CD14-positive monocyte (primary cell): ENCODE measurements around the gene RIN2. TPM values are rescaled to one million over a fixed set of nuclear protein-coding genes. Genes with fewer than 3 reads are reported as not detected.

Experiments used
- DNase-seq, 3 donors: peaks; one replicate each; pipeline ENCODE4 v3.0.0-alpha.2; 2011 to 2022
- H2AFZ ChIP-seq: 2 replicates; pipeline ENCODE4 v1.6.0; 2012; ENCODE audit warnings: mild to moderate bottlenecking, low read depth, low read length, inconsistent platforms; ENCODE audit not compliant: insufficient read depth, poor library complexity, severe bottlenecking
- H3K27ac ChIP-seq, 2 donors: 1 replicate in 1 of 2; 2 replicates in 1 of 2; pipeline ENCODE4 v1.5.1; 2012 to 2013; ENCODE audit warnings: low read length in 2 of 2, control low read depth in 1 of 2, inconsistent platforms in 1 of 2, low read depth in 1 of 2, mild to moderate bottlenecking in 1 of 2
- H3K27me3 ChIP-seq, 2 donors: one replicate each; pipeline versions ENCODE4 v1.6.0 to v1.6.1; 2011 to 2013; ENCODE audit warnings: low read length in 2 of 2; ENCODE audit not compliant: control insufficient read depth in 2 of 2, insufficient read depth in 2 of 2
- H3K36me3 ChIP-seq, 2 donors: replicated peaks in 1 of 2; 1 replicate in 1 of 2; 2 replicates in 1 of 2; pipeline versions ENCODE4 v1.5.1 to v1.6.1; 2012 to 2013; ENCODE audit warnings: low read length in 2 of 2, control low read depth in 1 of 2, inconsistent platforms in 1 of 2, mild to moderate bottlenecking in 1 of 2; ENCODE audit not compliant: insufficient read depth in 2 of 2, control insufficient read depth in 1 of 2
- H3K4me1 ChIP-seq, 2 donors: 1 replicate in 1 of 2; 2 replicates in 1 of 2; pipeline versions ENCODE4 v1.5.1 to v1.6.1; 2012 to 2013; ENCODE audit warnings: low read length in 2 of 2, control low read depth in 1 of 2, inconsistent platforms in 1 of 2, mild to moderate bottlenecking in 1 of 2, moderate library complexity in 1 of 2; ENCODE audit not compliant: insufficient read depth in 2 of 2, control insufficient read depth in 1 of 2
- H3K4me2 ChIP-seq: replicated peaks from 2 replicates; pipeline ENCODE3; 2012; ENCODE audit warnings: low read length, moderate library complexity, mild to moderate bottlenecking; ENCODE audit not compliant: poor library complexity, severe bottlenecking; ENCODE audit errors: extremely low read depth
- H3K4me3 ChIP-seq, 3 experiments: fragments of 200-600 bp in 1 of 3; sonication (generic) in 1 of 3; replicated peaks in 1 of 3; 1 replicate in 2 of 3; 2 replicates in 1 of 3; pipeline ENCODE4 v1.5.1; 2011 to 2013; ENCODE audit warnings: low read length in 3 of 3, mild to moderate bottlenecking in 3 of 3, control low read depth in 2 of 3, low read depth in 2 of 3, inconsistent platforms in 1 of 3, moderate library complexity in 1 of 3
- H3K79me2 ChIP-seq: 2 replicates; pipeline ENCODE4 v1.6.0; 2012; ENCODE audit warnings: mild to moderate bottlenecking, control low read depth, inconsistent platforms, low read length, moderate library complexity; ENCODE audit not compliant: insufficient read depth
- H3K9ac ChIP-seq: 2 replicates; pipeline ENCODE4 v1.6.0; 2017; ENCODE audit warnings: low read length, mild to moderate bottlenecking; ENCODE audit not compliant: insufficient read depth, poor library complexity, severe bottlenecking
- H3K9me3 ChIP-seq, 2 donors: replicated peaks in 1 of 2; 1 replicate in 1 of 2; 2 replicates in 1 of 2; pipeline versions ENCODE4 v1.5.1 to v1.6.1; 2012 to 2013; ENCODE audit warnings: low read length in 2 of 2, control low read depth in 1 of 2; ENCODE audit not compliant: control insufficient read depth in 1 of 2, insufficient read depth in 1 of 2
- H4K20me1 ChIP-seq: 2 replicates; pipeline ENCODE4 v1.6.0; 2012; ENCODE audit warnings: mild to moderate bottlenecking, low read length, control low read depth, moderate library complexity; ENCODE audit not compliant: insufficient read depth
- H3K27ac Mint-ChIP-seq, 7 donors: one replicate each; pipeline ENCODE4 v1.8.0; 2020; ENCODE audit warnings: mild to moderate bottlenecking in 7 of 7, mixed read lengths in 7 of 7, moderate library complexity in 6 of 7, inconsistent platforms in 2 of 7
- H3K27me3 Mint-ChIP-seq, 3 donors: one replicate each; pipeline ENCODE4 v1.8.0; 2021 to 2022; ENCODE audit warnings: low read depth in 3 of 3, mild to moderate bottlenecking in 3 of 3, mixed read lengths in 3 of 3, moderate library complexity in 3 of 3, inconsistent platforms in 1 of 3
- H3K36me3 Mint-ChIP-seq, 2 donors: one replicate each; pipeline ENCODE4 v1.8.0; 2020; ENCODE audit warnings: mixed read lengths in 2 of 2, inconsistent platforms in 1 of 2, mild to moderate bottlenecking in 1 of 2
- H3K4me1 Mint-ChIP-seq: one replicate; pipeline ENCODE4 v1.8.0; 2020; ENCODE audit warnings: mild to moderate bottlenecking, mixed read lengths
- H3K4me3 Mint-ChIP-seq, 2 donors: one replicate each; pipeline ENCODE4 v1.8.0; 2020; ENCODE audit warnings: mild to moderate bottlenecking in 2 of 2, mixed read lengths in 2 of 2, moderate library complexity in 1 of 2
- H3K9me3 Mint-ChIP-seq, 7 donors: one replicate each; pipeline ENCODE4 v1.8.0; 2020 to 2022; ENCODE audit warnings: mixed read lengths in 7 of 7, mild to moderate bottlenecking in 6 of 7, moderate library complexity in 6 of 7, inconsistent platforms in 2 of 7
- WGBS: methylation state at CpG from one replicate; pipeline ENCODE4 v1.1.5; 2013; ENCODE audit warnings: missing lambda C conversion rate; ENCODE audit not compliant: insufficient coverage; 5-methylcytosine and 5-hydroxymethylcytosine counted together
- intact Hi-C, 2 donors: fragments of 100-400 bp; cut with micrococcal nuclease; formaldehyde crosslinking; loops; one replicate each; pipeline versions ENCODE4 v1.15.0 to v1.15.1; 2023
- polyA plus RNA-seq, 3 donors: library from polyadenylated mRNA; depleted of rRNA in 1 of 3; unstranded in 2 of 3; stranded (reverse) in 1 of 3; fragments of 300-500 nt in 2 of 3; fragments of >200 nt in 1 of 3; fragmentation: Illumina TruSeq in 2 of 3; gene quantifications; 1 replicate in 2 of 3; 2 replicates in 1 of 3; pipeline ENCODE4 v1.2.3, GENCODE V29; 2012 to 2021
- TF ChIP-seq, protein P1 (sequence below): fragments of 200-600 bp; IDR thresholded peaks from one replicate; pipeline ENCODE4 v1.8.0; 2022; ENCODE audit warnings: antibody characterized with exemption, mild to moderate bottlenecking

RIN2 gene
- polyA plus RNA-seq, 3 donors, result 5.6 to 25.4 (median 15.4) TPM

DNA sequence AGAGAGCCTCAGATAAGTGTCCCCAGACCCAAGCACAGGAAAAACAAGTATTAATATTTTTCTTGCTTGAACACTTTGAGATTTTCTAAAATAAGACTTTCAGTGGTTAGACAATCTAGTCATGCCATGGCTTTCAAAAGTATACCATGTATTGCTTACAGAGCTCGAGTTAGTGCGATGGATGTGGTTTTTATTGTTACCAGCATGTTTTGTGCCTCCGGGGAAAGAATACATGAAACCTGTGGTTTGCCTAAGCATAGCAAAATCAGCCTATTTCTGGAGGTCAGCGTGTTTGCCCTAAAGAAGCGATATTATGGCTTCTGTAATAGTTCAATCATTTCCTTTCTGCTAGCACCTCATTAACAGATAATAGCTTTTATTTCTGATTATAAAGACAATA, 21.6 kb downstream of the RIN2 start:
- H3K27ac ChIP-seq, result no peak overlapping the region
- H3K4me3 Mint-ChIP-seq, result no peak overlapping the region
- intact Hi-C loops, result loop anchor here in 1 of 2 donors (10.0 kb wide), 1 partner anchor 215 kb away; no protein-coding TSS in a partner anchor

DNA sequence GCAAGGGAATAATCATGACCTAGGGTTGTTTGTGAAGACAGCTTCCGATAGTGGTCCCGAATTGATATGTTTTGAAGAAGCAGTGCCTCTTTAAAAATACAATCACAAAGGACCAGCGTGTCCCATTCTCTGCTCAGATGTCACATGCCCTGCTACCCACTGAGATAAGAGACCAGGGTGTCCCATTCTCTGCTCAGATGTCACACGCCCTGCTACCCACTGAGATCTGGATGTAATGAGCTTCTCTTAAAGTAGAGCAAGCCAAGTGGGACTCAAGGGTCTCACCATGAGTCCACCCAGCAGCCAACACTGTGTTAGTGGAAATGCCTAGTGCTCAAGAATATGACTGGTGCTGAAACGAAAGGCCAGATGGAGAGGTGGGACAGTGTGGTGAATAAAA, 22.2 kb downstream of the RIN2 start:
- no peak overlapping the region for H3K9ac ChIP-seq
- peaks cover 24% of the 10 kb centered on the region for H3K4me1 Mint-ChIP-seq
- TF ChIP-seq, protein P1, sequence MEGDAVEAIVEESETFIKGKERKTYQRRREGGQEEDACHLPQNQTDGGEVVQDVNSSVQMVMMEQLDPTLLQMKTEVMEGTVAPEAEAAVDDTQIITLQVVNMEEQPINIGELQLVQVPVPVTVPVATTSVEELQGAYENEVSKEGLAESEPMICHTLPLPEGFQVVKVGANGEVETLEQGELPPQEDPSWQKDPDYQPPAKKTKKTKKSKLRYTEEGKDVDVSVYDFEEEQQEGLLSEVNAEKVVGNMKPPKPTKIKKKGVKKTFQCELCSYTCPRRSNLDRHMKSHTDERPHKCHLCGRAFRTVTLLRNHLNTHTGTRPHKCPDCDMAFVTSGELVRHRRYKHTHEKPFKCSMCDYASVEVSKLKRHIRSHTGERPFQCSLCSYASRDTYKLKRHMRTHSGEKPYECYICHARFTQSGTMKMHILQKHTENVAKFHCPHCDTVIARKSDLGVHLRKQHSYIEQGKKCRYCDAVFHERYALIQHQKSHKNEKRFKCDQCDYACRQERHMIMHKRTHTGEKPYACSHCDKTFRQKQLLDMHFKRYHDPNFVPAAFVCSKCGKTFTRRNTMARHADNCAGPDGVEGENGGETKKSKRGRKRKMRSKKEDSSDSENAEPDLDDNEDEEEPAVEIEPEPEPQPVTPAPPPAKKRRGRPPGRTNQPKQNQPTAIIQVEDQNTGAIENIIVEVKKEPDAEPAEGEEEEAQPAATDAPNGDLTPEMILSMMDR, result no peak
- no peak for DNase-seq
- no peak overlapping the region for H2AFZ ChIP-seq
- no peak overlapping the region for H3K4me2 ChIP-seq
- H3K27ac Mint-ChIP-seq, result peak overlapping the region in 1 of 7 donors; percentile 19
- no peaks in the 10 kb centered on the region for H3K36me3 ChIP-seq
- H3K4me3 ChIP-seq, result no peak overlapping the region
- H4K20me1 ChIP-seq, result peaks cover 27% of the 10 kb centered on the region
- no peak overlapping the region for H3K27ac ChIP-seq
- peaks cover 16% of the 10 kb centered on the region in 2 donors for H3K4me1 ChIP-seq
- H3K27me3 ChIP-seq, result no peaks in the 10 kb centered on the region
- H3K9me3 Mint-ChIP-seq, result peaks cover 0 to 2% (median 0%) of the 10 kb centered on the region in 7 donors
- no peaks in the 10 kb centered on the region for H3K79me2 ChIP-seq
- H3K36me3 Mint-ChIP-seq, result peaks cover 13 to 23% of the 10 kb centered on the region in 2 donors
- WGBS, result 93% methylated on average over 2 of the region's 5 CpGs
- no peak overlapping the region for H3K4me3 Mint-ChIP-seq
- intact Hi-C loops, result loop anchor here in 1 of 2 donors (10.0 kb wide), 1 partner anchor 215 kb away; no protein-coding TSS in a partner anchor
- H3K27me3 Mint-ChIP-seq, result no peaks in the 10 kb centered on the region
- no peaks in the 10 kb centered on the region for H3K9me3 ChIP-seq

More for the DNA sequence above, 21.6 kb downstream of the RIN2 start:
- Histone ChIP-seq H3K79me2 (no peaks in the 10 kb centered on the region), H3K4me2 (no peak overlapping the region), H3K36me3 (no peaks in the 10 kb centered on the region), H4K20me1 (peaks cover 30% of the 10 kb centered on the region), H3K4me1 (peaks cover 10% of the 10 kb centered on the region in 2 donors), H3K9ac (no peak overlapping the region), H3K4me3 (no peak overlapping the region), H3K9me3 (no peaks in the 10 kb centered on the region), H2AFZ (no peak overlapping the region), H3K27me3 (no peaks in the 10 kb centered on the region)
- Mint-ChIP-seq H3K36me3 (peaks cover 13 to 23% of the 10 kb centered on the region in 2 donors), H3K9me3 (peaks cover 0 to 2% (median 0%) of the 10 kb centered on the region in 7 donors), H3K4me1 (peaks cover 17% of the 10 kb centered on the region), H3K27ac (no peak overlapping the region), H3K27me3 (no peaks in the 10 kb centered on the region)
- DNase-seq, result no peak
- WGBS, result 90% methylated on average over 3 of the region's 5 CpGs
- TF ChIP-seq, protein P1, result no peak
